HepG2 (cell line): Measurements from ENCODE around the gene AK4.
"Not testable (repeated sequence)": the region's sequence is repeated elsewhere in the genome, so short reads cannot be mapped to it uniquely, and the experiment has no call there.

Source experiments
- ASH2L ChIP-seq: fragments of 300-600, 200-600 bp; sonication (generic); IDR thresholded peaks from 2 replicates; pipeline ENCODE4 v1.7.0; 2017; ENCODE audit warnings: low read depth, mild to moderate bottlenecking, moderate library complexity, mixed read lengths, low read length; ENCODE audit not compliant: insufficient read length
- CHD4 ChIP-seq: fragments of 200-600 bp; sonication (generic); IDR thresholded peaks from 2 replicates; pipeline ENCODE4 v1.7.0; 2017; ENCODE audit warnings: mild to moderate bottlenecking, low read length, borderline replicate concordance
- CTCF ChIP-seq: sonication (generic); formaldehyde crosslinking; IDR thresholded peaks from 2 replicates; pipeline ENCODE4 v1.5.0; 2020; ENCODE audit warnings: mild to moderate bottlenecking, missing genetic modification reagents, moderate library complexity
- EZH2 ChIP-seq: conservative IDR thresholded peaks from 2 replicates; pipeline ENCODE4 v1.6.1; 2012; ENCODE audit warnings: mild to moderate bottlenecking, low read depth, low read length, moderate library complexity
- TCF7 ChIP-seq: sonication (generic); IDR thresholded peaks from 2 replicates; pipeline ENCODE4 v1.6.1; 2016; ENCODE audit warnings: antibody characterized with exemption, low read depth
- ZZZ3 ChIP-seq: sonication (generic); formaldehyde crosslinking; IDR thresholded peaks from 2 replicates; pipeline ENCODE4 v1.4.0; 2020; ENCODE audit warnings: missing genetic modification reagents, mild to moderate bottlenecking, borderline replicate concordance

DNA sequence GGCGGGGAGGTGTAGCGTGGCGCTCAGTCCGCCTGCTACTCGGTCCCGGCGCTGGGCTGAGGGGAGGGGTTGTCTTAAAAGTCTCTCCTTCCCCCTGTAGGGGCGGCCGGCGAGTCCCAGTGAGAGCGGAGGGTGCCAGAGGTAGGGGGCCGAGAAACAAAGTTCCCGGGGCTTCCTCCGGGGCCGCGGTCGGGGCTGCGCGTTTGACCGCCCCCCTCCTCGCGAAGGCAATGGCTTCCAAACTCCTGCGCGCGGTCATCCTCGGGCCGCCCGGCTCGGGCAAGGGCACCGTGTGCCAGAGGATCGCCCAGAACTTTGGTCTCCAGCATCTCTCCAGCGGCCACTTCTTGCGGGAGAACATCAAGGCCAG, at the start of gene AK4:
- TF ChIP-seq CTCF (CRISPR knock-in tag); CHD4; TCF7; ASH2L; EZH2; ZZZ3 (CRISPR knock-in tag): not testable (repeated sequence)
